OCI-LY3 (cell line): Measurements from ENCODE around the gene COX8A.

Source experiments
- H2AFZ ChIP-seq: fragments of 200-600, 300-600 bp; shearing (Covaris generic); 2 replicates; pipeline ENCODE4 v1.6.0; 2014; ENCODE audit warnings: antibody characterized with exemption, low read depth, low read length
- H3K27ac ChIP-seq: fragments of 200-600, 300-600 bp; sonication (generic); 2 replicates; pipeline ENCODE4 v1.5.1; 2014; ENCODE audit warnings: mild to moderate bottlenecking, low read length, moderate library complexity, mixed read lengths
- H3K27me3 ChIP-seq: fragments of 200-600, 300-600 bp; sonication (generic); 2 replicates; pipeline ENCODE4 v1.6.1; 2014; ENCODE audit warnings: low read depth, low read length, mixed read lengths
- H3K36me3 ChIP-seq: fragments of 200-600, 300-600 bp; sonication (generic); replicated peaks from 2 replicates; pipeline ENCODE3; 2014; ENCODE audit warnings: low read depth, low read length, mixed read lengths
- H3K4me1 ChIP-seq: fragments of 300-600, 200-600 bp; sonication (generic); 2 replicates; pipeline ENCODE4 v1.6.1; 2014; ENCODE audit warnings: low read length, mixed read lengths
- H3K4me2 ChIP-seq: fragments of 200-600, 300-600 bp; sonication (generic); 2 replicates; pipeline ENCODE4 v1.6.1; 2014; ENCODE audit warnings: low read length, mixed read lengths
- H3K4me3 ChIP-seq: fragments of 300-600, 200-600 bp; sonication (generic); 2 replicates; pipeline ENCODE4 v1.5.1; 2014; ENCODE audit warnings: antibody characterized with exemption, mild to moderate bottlenecking, low read length, moderate library complexity
- H3K79me2 ChIP-seq: fragments of 300-600, 200-600 bp; shearing (Covaris generic); 2 replicates; pipeline ENCODE4 v1.6.1; 2014; ENCODE audit warnings: mild to moderate bottlenecking, low read length, mixed read lengths
- H3K9ac ChIP-seq: fragments of 300-600, 200-600 bp; shearing (Covaris generic); 2 replicates; pipeline ENCODE4 v1.6.0; 2014; ENCODE audit warnings: mild to moderate bottlenecking, low read length, moderate library complexity
- H3K9me3 ChIP-seq: fragments of 200-600, 300-600 bp; shearing (Covaris generic); 2 replicates; pipeline ENCODE4 v1.6.1; 2014; ENCODE audit warnings: low read length, mixed read lengths; ENCODE audit not compliant: insufficient read depth
- H4K20me1 ChIP-seq: fragments of 200-600, 300-600 bp; sonication (generic); 2 replicates; pipeline ENCODE4 v1.6.1; 2016; ENCODE audit warnings: low read length, mixed read lengths; ENCODE audit not compliant: insufficient read depth
- EZH2phosphoT487 ChIP-seq: fragments of 200-600 bp; shearing (Covaris generic); IDR thresholded peaks from 2 replicates; pipeline ENCODE4 v1.6.1; 2018; ENCODE audit warnings: antibody characterized with exemption, mixed run types, low read depth
- TF ChIP-seq, protein P1 (sequence below): fragments of 200-600, 300-600 bp; sonication (generic); IDR thresholded peaks from 2 replicates; pipeline ENCODE4 v1.5.1; 2014; ENCODE audit warnings: antibody characterized with exemption, low read length, low read depth

COX8A gene

DNA sequence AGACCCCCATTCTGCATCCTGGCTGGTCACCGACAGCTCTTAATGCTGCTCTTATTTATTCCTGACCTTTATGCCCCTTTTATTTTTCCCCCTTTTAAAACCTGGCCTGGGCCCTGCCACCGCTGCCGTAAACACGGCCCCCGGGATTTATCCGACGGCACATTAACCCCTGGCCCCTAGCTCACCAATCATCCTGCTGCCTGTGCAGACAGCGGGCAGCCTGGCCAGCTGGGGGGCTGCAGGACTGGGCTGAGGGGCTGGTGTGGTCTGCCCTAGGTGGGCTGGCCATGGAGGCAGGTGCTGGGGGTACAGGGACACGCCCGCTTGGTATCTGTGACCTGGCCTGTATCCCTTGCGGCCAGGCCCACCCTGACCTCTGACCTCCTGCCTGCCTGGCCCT is 39.9 kb downstream of the COX8A start:
- H3K4me1 ChIP-seq = no peaks in the 10 kb centered on the region
- H2AFZ ChIP-seq = no peak overlapping the region
- no peaks in the 10 kb centered on the region for H3K36me3 ChIP-seq
- no peak overlapping the region for H3K27ac ChIP-seq
- no peaks in the 10 kb centered on the region for H3K27me3 ChIP-seq
- H3K79me2 ChIP-seq = no peaks in the 10 kb centered on the region
- TF ChIP-seq, protein P1, sequence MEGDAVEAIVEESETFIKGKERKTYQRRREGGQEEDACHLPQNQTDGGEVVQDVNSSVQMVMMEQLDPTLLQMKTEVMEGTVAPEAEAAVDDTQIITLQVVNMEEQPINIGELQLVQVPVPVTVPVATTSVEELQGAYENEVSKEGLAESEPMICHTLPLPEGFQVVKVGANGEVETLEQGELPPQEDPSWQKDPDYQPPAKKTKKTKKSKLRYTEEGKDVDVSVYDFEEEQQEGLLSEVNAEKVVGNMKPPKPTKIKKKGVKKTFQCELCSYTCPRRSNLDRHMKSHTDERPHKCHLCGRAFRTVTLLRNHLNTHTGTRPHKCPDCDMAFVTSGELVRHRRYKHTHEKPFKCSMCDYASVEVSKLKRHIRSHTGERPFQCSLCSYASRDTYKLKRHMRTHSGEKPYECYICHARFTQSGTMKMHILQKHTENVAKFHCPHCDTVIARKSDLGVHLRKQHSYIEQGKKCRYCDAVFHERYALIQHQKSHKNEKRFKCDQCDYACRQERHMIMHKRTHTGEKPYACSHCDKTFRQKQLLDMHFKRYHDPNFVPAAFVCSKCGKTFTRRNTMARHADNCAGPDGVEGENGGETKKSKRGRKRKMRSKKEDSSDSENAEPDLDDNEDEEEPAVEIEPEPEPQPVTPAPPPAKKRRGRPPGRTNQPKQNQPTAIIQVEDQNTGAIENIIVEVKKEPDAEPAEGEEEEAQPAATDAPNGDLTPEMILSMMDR = no peak
- TF ChIP-seq EZH2phosphoT487 = no peak
- H4K20me1 ChIP-seq = no peaks in the 10 kb centered on the region
- H3K4me2 ChIP-seq = no peak overlapping the region
- peaks cover 6% of the 10 kb centered on the region; the same call in 1 of the 2 replicates for H3K9me3 ChIP-seq
- H3K4me3 ChIP-seq = no peak overlapping the region
- no peak overlapping the region for H3K9ac ChIP-seq

DNA sequence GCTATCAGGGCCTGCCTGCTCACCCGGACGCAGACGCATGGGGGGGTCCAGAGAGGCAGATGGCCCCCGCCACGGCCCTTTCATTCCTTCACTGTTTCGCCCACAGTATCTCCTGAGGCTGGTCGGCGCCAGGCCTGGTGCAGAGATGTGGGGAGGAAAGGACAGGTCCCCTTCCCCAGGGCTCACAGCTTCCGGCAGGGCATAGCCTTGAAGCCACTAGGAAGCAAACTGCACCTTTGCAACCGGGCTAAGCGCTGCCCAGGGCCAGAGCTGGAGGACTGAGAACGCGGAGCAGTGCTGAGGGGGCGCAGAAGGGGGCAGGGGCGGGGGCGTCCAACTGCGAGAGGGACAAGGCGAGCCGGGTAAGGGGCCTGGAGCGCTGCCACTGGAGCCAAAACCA is 41.1 kb downstream of the COX8A start:
- no peaks in the 10 kb centered on the region for H3K36me3 ChIP-seq
- no peak overlapping the region for H3K4me3 ChIP-seq
- no peak for TF ChIP-seq EZH2phosphoT487
- TF ChIP-seq, protein P1 = no peak
- no peak overlapping the region for H3K9ac ChIP-seq
- H3K9me3 ChIP-seq = no peaks in the 10 kb centered on the region; the same call in 1 of the 2 replicates
- H2AFZ ChIP-seq = no peak overlapping the region
- no peaks in the 10 kb centered on the region for H3K4me1 ChIP-seq
- H3K79me2 ChIP-seq = no peaks in the 10 kb centered on the region
- no peaks in the 10 kb centered on the region; the same call in 1 of the 2 replicates for H3K27me3 ChIP-seq
- H3K4me2 ChIP-seq = no peak overlapping the region
- no peak overlapping the region for H3K27ac ChIP-seq
- no peaks in the 10 kb centered on the region for H4K20me1 ChIP-seq

DNA sequence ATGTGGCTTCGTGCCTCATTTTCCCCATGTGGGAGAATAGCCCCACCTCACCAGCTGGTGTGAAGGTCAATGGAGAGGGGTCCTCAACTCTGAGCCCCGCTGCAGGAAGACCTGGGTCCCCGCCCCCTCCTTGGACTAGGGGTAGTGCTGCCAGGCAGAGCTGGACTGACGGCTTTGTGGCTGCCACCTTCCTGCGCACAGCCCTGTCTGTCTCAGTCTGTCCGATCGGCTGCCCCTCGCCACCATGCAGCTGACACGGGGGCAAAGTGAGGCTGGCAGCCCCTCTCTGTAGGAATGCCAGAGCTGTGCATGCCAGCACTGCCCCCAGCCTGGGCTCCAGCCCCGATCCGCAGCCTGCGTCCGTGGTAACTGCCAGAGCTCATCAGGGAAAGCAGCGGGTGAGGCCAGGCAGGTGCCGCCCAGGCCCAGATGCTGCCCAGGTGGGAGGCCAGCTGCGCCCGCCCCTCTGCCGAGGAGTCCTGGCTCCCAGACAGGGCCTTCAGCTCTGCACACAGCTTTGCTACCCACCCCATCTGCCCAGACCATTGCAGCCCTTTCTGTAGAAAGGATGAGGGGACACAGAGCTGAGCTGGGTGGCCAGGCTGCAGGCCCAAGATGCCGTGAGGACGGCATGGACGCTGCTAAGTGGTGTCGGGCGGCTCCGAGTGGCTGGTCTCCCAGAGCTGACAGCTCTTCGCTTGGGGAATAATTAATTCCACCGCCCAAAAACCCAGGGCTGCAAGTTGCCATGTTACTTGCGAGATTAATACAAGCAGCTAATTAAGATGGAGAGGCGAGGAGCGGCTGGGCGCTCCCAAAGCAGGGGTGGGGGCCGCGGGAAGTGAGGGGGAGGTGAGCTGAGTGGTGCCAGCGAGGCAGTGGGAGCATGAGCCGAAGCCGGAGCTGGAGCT is 41.8 kb downstream of the COX8A start:
- Histone ChIP-seq H3K27ac (no peak overlapping the region), H3K27me3 (no peaks in the 10 kb centered on the region; the same call in 1 of the 2 replicates), H3K4me3 (no peak overlapping the region), H3K4me1 (no peaks in the 10 kb centered on the region), H3K9me3 (no peaks in the 10 kb centered on the region), H2AFZ (no peak overlapping the region), H3K36me3 (no peaks in the 10 kb centered on the region), H3K4me2 (no peak overlapping the region), H3K9ac (no peak overlapping the region), H4K20me1 (no peaks in the 10 kb centered on the region), H3K79me2 (no peaks in the 10 kb centered on the region)
- TF ChIP-seq, protein P1 = no peak
- no peak for TF ChIP-seq EZH2phosphoT487

DNA sequence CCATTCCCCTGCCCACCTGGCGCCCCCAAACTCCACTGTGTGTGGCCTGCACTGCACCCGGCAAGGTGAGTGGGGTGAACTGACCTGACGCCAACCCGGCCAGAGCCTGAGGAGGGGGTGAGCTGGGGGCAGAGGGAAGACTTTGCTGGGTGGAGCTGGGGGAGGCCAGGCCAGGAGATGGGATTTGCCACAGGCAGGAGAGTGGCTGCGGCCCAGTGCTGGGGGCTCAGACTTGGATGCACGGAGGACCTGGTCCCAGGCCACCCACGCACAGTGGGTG is 43.5 kb downstream of the COX8A start:
- Histone ChIP-seq H3K27ac (no peak overlapping the region), H3K4me3 (no peak overlapping the region), H3K79me2 (no peaks in the 10 kb centered on the region), H4K20me1 (0 out of 2 replicates have a peak, but pooled peaks cover 3% of the 10 kb centered on the region), H3K4me1 (no peaks in the 10 kb centered on the region), H2AFZ (no peak overlapping the region), H3K36me3 (no peaks in the 10 kb centered on the region), H3K9me3 (no peaks in the 10 kb centered on the region), H3K27me3 (no peaks in the 10 kb centered on the region; the same call in 1 of the 2 replicates), H3K4me2 (no peak overlapping the region), H3K9ac (no peak overlapping the region)
- TF ChIP-seq EZH2phosphoT487 = no peak
- TF ChIP-seq, protein P1 = no peak
